HG03095 (cell line): Measurements from ENCODE around the gene MTCL1.

Experiments
- ATAC-seq: cut with Tn5 transposase; IDR thresholded peaks from one replicate; pipeline ENCODE4 v1.9.1; 2021; ENCODE audit warnings: moderate library complexity; ENCODE audit not compliant: unreplicated experiment

Gene MTCL1

DNA sequence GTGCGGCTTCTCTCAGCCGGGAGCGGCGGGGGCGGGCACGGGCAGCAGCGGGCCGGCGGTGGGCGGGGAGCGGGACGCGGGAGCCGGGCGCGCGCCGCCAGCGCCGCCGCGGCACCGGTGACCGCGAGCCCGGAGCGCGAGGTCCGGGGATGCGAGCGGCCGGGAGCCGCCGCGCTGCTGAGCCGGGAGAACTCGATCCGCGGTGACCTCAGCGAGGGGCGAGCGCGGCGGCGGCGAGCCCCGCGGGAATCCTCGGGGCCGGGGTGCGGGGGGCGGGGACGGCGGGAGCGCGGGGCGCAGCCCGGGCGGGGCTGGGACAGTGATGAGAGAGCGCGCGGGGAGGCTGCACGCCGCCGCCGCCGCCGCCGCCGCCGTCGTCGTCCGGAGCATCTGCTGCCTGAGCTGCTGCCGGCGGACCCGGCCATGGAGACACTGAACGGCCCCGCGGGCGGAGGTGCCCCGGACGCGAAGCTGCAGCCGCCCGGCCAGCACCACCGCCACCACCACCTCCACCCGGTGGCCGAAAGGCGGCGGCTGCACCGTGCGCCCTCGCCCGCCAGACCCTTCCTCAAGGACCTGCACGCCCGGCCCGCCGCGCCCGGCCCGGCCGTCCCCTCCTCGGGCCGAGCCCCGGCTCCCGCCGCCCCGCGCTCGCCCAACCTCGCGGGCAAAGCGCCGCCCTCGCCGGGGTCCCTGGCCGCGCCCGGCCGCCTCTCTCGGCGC is at the start of gene MTCL1:
Gene MTCL1, plus strand, starts transcription at position 319 of the 723 bp plus-strand sequence. Its CDS starts 105 bp downstream, at position 424.
- peak; percentile 27 for ATAC-seq

GRCh38 chr18:8656232-8656631 is 49.1 kb upstream of the MTCL1 start:
- no peak for ATAC-seq

DNA sequence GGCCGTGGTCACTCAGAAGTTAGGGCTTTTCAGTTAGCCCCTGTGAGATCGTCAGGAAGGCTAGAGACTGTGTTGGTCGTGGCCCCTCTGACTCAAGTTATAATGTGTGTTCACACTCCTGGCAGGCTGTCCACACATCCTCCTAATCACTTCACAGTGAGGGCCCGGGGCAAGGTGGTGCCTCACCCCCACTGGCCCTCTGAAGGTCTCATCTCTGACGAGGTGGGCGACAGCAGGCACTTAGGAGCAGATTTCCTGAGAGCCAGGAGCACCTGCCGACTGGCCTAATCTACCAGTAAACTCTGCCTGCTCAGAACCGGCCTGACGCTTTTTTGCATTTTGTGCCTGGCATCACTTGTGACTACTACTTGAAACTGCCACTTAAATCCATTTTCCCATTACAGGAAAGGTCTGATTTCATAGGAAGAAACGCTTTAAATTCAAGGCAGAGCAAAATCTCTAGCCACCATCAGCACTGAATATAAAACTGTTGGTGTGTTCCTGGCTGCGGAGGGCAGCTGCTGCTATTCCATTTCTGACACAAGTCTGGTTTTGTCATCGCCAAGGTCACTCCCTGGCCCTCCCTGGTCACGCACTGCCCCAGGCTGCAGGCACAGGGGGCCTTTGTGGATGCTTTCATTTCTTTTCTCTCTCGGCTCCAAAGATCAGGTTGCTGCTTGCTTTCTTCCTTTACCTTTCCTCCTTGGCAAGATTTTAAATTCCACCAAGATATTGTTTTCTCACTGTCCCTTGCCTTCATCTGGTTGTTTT is 48.1 kb upstream of the MTCL1 start:
- ATAC-seq, result no peak

DNA sequence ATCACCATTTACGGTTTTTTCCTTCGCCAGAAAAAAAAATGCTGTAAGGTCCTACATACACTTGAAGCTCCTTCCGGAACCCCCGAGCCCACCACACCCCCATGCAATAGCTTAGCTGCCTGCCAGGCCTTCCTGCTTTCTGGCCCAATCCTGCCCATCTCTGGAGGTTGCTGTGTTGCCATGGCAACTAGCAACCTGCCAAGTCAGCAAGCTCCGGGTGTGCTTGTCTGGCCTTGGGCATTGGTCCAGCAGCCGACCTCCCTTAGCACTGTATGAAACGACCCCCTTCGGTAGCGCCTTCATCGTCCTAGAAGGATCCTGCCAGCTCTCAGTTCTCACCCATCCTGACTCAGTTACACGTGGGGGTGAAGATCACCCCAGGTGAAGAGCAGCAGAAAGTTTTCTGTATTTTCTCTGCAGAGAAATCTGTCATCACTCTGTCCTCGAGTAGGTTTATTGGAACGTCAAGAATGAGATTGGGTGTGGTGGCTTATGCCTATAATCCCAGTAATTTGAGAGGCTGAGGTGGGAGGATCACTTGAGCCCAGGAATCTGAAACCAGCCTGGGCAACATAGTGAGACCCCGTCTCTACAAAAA is 47.4 kb upstream of the MTCL1 start:
- no peak for ATAC-seq

GRCh38 chr18:8658858-8659485 is 46.4 kb upstream of the MTCL1 start:
- ATAC-seq, result no peak

DNA sequence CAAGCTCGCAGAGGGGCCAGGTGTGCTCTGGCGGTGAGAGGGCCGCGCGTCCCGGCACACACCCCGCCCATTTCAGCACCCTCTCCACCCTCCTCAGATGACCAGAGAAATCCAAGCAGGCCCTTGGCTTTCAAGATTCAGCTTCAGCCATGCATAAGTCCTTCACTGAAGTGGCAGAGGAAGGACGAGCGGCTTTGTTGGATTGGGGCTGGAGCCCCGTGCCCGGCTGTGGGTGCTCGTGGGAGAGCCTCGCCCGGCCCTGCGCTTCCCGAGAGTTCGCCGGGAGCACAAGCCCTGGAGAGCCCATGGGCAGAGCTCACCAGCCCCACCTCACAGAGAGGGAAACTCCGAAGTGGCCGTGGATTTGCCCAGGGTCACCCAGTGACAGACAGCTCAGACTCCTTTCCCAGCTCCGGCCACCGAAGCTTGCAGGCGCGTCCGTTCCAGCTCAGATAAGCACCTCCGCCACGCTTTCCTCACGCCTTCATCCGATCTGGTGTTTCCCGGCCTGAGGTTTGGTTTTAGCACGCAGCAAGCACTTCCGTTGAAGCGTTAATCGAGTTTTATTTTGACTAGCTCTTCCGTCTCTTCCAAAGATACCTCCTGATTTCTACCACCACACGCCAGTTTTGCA is 45.6 kb upstream of the MTCL1 start:
- no peak for ATAC-seq

- ATAC-seq, result no peak
Measured at GRCh38 chr18:8660316-8660715, 45.0 kb upstream of the MTCL1 start.

GRCh38 chr18:8661754-8662559 is 43.4 kb upstream of the MTCL1 start:
- no peak for ATAC-seq

GRCh38 chr18:8662560-8663255 is 42.6 kb upstream of the MTCL1 start:
- ATAC-seq, result no peak

DNA sequence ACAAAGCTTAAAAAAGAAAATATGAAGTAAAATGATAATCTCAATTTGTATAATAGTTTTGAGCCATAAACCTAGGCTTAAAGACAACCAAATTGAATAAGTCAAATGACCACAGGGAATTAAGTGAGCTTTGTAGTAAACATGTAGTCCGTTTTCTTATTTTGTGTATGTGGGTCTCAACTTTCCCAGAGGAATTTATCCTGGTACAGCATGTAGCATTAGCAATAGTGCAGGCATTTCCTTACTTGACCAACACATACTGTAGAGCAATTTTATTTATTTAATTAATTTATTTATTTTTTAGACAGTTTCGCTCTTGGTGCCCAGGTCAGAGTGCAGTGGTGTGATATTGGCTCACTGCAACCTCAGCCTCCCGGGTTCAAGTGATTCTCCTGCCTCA is 37.5 kb upstream of the MTCL1 start:
- ATAC-seq, result no peak

DNA sequence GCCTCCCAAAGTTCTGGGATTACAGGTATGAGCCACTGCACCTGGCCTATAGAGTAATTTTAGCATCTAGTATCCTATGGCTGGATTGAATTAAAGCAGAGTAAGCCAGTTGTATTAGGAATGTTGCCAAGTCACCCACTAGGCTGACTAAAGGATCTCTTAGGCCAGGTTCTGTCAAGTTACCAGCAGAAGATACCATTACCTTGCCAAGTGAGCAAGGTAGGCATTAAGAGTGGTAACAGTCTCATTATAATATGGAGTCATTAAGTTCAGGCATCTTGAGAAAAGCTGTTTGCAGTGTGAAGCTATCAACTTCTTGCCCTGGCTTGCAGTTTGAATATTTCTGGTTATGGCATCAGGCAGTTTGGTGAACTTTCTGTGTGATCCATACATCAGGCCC is 37.0 kb upstream of the MTCL1 start:
- no peak for ATAC-seq

DNA sequence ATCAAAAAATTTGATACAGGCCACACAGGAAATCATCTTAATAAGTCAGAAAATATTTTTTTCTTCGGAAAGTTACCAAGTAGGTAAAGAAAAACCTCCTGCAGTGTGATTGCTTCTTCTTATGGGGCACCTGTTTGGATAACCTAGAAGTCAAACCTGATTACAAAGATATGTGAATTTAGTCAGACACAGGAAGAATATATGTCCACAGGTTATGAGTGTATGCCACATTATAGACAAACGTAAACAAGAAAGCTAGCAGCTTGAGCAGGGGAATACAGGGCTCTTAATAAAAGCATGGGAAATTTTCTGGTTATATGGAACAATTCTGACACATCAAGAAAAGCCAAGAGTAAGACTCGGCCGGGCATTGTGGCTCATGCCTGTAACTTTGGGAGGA is 35.8 kb upstream of the MTCL1 start:
- ATAC-seq, result no peak

GRCh38 chr18:8673256-8674209 is 31.8 kb upstream of the MTCL1 start:
- ATAC-seq, result peak; percentile 89

- ATAC-seq, result no peak
Measured at GRCh38 chr18:8675057-8675456, 30.3 kb upstream of the MTCL1 start.

- ATAC-seq, result no peak
Measured at GRCh38 chr18:8681196-8681595, 24.2 kb upstream of the MTCL1 start.

DNA sequence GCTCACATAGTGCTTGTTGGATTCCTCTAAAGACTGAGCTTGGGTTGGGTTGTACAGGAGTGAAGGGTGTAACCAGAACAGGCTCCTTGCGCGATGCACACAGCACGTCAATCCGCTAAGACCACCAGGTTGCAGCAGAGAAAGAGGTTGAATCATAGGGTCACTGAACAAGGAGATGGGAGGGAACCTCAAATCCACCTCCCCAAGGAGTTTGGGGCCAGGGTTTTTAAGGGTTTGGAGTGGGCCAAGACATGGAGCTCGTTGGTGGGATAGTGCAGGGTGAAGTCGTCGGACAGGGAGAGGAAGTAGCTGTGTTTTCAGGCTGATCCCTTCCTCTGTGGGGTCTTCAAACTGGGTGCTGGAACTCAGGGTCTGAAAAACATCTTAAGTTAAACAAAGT is 20.8 kb upstream of the MTCL1 start:
- no peak for ATAC-seq

- ATAC-seq, result no peak
Measured at GRCh38 chr18:8685141-8685913, 20.0 kb upstream of the MTCL1 start.

DNA sequence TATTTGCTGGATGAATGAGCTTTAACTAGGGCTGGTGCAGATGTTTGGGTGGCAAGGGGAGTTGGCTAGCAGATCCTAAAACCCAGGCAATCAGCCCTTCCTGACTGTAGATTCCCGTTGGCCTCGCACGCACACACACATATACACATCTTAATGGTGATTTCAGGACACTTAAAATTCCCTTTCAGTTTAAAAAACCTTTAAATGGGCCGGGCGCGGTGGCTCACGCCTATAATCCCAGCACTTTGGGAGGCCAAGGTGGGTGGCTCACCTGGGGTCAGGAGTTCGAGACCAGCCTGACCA is 19.5 kb upstream of the MTCL1 start:
- ATAC-seq, result no peak
